ENCODE results near the gene INMT. TPM values are rescaled to one million over a fixed set of nuclear protein-coding genes. Genes with fewer than 3 reads are reported as not detected.

INMT gene
- total and polyA plus RNA-seq, 2 donors (not counting 1 experiment from before 2014, with no cell fraction given), result 0.15 TPM; not detected in 1

DNA sequence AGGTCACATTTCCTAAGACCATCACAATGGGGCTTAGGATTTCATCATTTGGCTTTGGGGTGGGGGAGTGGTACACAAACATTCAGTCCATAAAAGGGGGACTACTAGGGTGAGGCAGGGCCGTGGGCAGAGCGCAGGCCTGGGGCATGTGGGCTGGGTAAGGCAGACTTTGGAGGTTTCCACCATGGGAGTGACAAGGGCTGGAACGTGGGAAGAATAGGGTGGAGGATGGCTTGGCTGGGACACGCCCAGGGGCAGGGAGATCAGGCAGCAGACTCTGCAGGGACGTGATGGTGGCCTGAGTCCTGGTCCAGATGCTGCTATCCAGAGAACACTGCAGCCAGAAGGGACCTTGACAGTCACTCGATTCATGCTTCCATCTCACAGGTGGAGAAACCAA lies 45.0 kb upstream of the INMT start:
- ChIA-PET POLR2A (no interaction called here), CTCF (interaction anchor here (1.2 kb wide), 1 partner anchor 33 kb away, joined by 3 read pairs; no protein-coding TSS in a partner anchor)
- Histone ChIP-seq H3K4me1 (ENCODE audit: control insufficient read depth in 2 of 2, insufficient read depth in 2 of 2, low read length in 2 of 2) (no peaks in the 10 kb centered on the region), H3K4me3 (ENCODE audit: control extremely low read depth in 1 of 5, extremely low read depth in 1 of 5, insufficient read depth in 1 of 5, low read depth in 2 of 5, low read length in 4 of 5) (no peak overlapping the region), H4K20me1 (ENCODE audit: control insufficient read depth, insufficient read depth, low read length, poor library complexity, severe bottlenecking) (no peaks in the 10 kb centered on the region), H3K9me3 (ENCODE audit: control extremely low read depth in 1 of 3, control insufficient read depth in 2 of 3, insufficient read depth in 1 of 3, low read length in 2 of 3) (peaks cover 0 to 4% (median 0%) of the 10 kb centered on the region in 3 donors), H2AFZ (ENCODE audit: insufficient read depth, low read depth, low read length, poor library complexity, severe bottlenecking) (no peak overlapping the region), H3K4me2 (replicated peaks; ENCODE audit: low read depth, low read length, poor library complexity, severe bottlenecking) (no peak overlapping the region), H3K9ac (ENCODE audit: low read length) (no peak overlapping the region), H3K36me3 (replicated peaks in 1 of 2; ENCODE audit: control extremely low read depth in 1 of 2, control insufficient read depth in 1 of 2, extremely low read depth in 1 of 2, insufficient read depth in 2 of 2, low read length in 1 of 2) (no peaks in the 10 kb centered on the region), H3K27me3 (replicated peaks in 1 of 4; ENCODE audit: control extremely low read depth in 1 of 4, control insufficient read depth in 3 of 4, insufficient read depth in 4 of 4, low read length in 3 of 4) (peaks cover 0 to 2% (median 0%) of the 10 kb centered on the region in 4 experiments), H3K27ac (ENCODE audit: low read length in 2 of 2) (no peak overlapping the region), H3K79me2 (ENCODE audit: control insufficient read depth, insufficient read depth, low read length) (no peaks in the 10 kb centered on the region)
- no peak overlapping the region for H3K4me3 Mint-ChIP-seq
- peaks cover 4% of the 10 kb centered on the region for H3K27me3 Mint-ChIP-seq
- H3K9me3 Mint-ChIP-seq (ENCODE audit: insufficient read depth), result no peaks in the 10 kb centered on the region
- intact Hi-C loops (cut with micrococcal nuclease), result no loop called here
- H3K4me1 Mint-ChIP-seq, result no peaks in the 10 kb centered on the region
- DNase-seq (no peak), ATAC-seq (ENCODE audit: low read depth) (no peak)
- 75% methylated on average over 6 of the region's 6 CpGs for WGBS (ENCODE audit: insufficient coverage)
- no peak overlapping the region for H3K27ac Mint-ChIP-seq
- no peak for TF ChIP-seq EZH2 (IDR thresholded peaks at IDR 0.05; ENCODE audit: borderline replicate concordance, insufficient read depth, low read depth, low read length, poor library complexity, severe bottlenecking)
- TF ChIP-seq, protein P1, sequence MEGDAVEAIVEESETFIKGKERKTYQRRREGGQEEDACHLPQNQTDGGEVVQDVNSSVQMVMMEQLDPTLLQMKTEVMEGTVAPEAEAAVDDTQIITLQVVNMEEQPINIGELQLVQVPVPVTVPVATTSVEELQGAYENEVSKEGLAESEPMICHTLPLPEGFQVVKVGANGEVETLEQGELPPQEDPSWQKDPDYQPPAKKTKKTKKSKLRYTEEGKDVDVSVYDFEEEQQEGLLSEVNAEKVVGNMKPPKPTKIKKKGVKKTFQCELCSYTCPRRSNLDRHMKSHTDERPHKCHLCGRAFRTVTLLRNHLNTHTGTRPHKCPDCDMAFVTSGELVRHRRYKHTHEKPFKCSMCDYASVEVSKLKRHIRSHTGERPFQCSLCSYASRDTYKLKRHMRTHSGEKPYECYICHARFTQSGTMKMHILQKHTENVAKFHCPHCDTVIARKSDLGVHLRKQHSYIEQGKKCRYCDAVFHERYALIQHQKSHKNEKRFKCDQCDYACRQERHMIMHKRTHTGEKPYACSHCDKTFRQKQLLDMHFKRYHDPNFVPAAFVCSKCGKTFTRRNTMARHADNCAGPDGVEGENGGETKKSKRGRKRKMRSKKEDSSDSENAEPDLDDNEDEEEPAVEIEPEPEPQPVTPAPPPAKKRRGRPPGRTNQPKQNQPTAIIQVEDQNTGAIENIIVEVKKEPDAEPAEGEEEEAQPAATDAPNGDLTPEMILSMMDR (IDR thresholded peaks at IDR 0.05), result no peak

DNA sequence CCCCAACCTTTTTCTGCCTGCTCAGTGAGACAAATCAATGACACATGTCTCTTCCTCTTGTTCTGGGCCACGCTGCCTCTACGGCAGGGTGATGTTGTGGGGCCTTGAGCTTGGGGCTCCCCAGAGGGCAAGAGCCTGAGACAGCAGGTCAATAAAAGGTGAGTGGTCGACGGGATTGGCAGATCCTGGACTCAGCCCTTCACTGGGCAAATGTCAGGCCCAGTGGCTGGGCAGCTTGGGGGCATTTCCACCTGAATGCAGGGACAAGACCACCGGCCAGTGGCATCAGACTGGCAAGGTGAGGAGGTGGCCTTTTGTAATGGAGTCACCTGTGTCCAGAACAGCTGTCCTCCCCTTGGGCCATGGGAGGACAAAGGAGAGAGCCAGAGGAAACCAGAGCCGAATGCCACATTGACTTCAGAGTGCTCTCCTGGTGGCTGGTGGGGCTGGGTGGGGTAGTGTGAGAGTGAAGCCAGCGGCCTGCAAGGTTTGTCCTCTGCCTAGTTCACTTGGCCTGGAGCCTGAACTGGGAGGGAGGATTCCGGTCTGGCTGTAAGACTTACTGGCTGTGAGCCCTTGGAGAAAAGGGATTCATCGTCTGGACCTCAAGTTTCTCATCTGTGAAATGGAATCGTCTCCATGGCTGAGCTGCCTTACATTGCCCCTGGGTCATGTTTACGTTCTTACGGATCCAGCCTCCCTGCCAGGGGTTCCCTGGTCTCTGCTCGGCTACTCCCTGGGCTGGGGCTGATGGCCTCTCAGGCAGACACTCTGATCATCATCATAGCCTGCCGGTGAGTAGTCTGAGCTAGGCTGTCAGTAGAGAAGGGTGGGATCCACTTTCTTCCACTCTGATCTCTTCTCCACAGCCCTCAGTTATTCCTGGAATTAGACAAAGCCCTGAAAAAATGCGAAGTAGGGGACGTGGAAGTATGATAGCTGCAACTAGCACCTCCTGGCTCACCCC lies 44.3 kb upstream of the INMT start:
- Mint-ChIP-seq H3K27me3 (peaks cover 4% of the 10 kb centered on the region), H3K4me1 (no peaks in the 10 kb centered on the region), H3K4me3 (no peak overlapping the region), H3K9me3 (ENCODE audit: insufficient read depth) (no peaks in the 10 kb centered on the region), H3K27ac (no peak overlapping the region)
- Histone ChIP-seq H4K20me1 (ENCODE audit: control insufficient read depth, insufficient read depth, low read length, poor library complexity, severe bottlenecking) (no peaks in the 10 kb centered on the region), H3K9me3 (ENCODE audit: control extremely low read depth in 1 of 3, control insufficient read depth in 2 of 3, insufficient read depth in 1 of 3, low read length in 2 of 3) (peaks cover 0 to 4% (median 0%) of the 10 kb centered on the region in 3 donors), H3K4me1 (ENCODE audit: control insufficient read depth in 2 of 2, insufficient read depth in 2 of 2, low read length in 2 of 2) (no peaks in the 10 kb centered on the region), H2AFZ (ENCODE audit: insufficient read depth, low read depth, low read length, poor library complexity, severe bottlenecking) (no peak overlapping the region), H3K4me2 (replicated peaks; ENCODE audit: low read depth, low read length, poor library complexity, severe bottlenecking) (no peak overlapping the region), H3K79me2 (ENCODE audit: control insufficient read depth, insufficient read depth, low read length) (no peaks in the 10 kb centered on the region), H3K36me3 (replicated peaks in 1 of 2; ENCODE audit: control extremely low read depth in 1 of 2, control insufficient read depth in 1 of 2, extremely low read depth in 1 of 2, insufficient read depth in 2 of 2, low read length in 1 of 2) (no peaks in the 10 kb centered on the region), H3K9ac (ENCODE audit: low read length) (no peak overlapping the region), H3K27me3 (replicated peaks in 1 of 4; ENCODE audit: control extremely low read depth in 1 of 4, control insufficient read depth in 3 of 4, insufficient read depth in 4 of 4, low read length in 3 of 4) (peaks cover 0 to under 1% (median 0%) of the 10 kb centered on the region in 4 experiments), H3K4me3 (ENCODE audit: control extremely low read depth in 1 of 5, extremely low read depth in 1 of 5, insufficient read depth in 1 of 5, low read depth in 2 of 5, low read length in 4 of 5) (no peak overlapping the region), H3K27ac (ENCODE audit: low read length in 2 of 2) (no peak overlapping the region)
- ChIA-PET POLR2A (no interaction called here), CTCF (interaction anchor here (1.0 to 1.2 kb wide), 2 partner anchors 32 kb away, joined by 3 read pairs; no protein-coding TSS in a partner anchor)
- no peak for TF ChIP-seq EZH2 (IDR thresholded peaks at IDR 0.05; ENCODE audit: borderline replicate concordance, insufficient read depth, low read depth, low read length, poor library complexity, severe bottlenecking)
- TF ChIP-seq, protein P1 (IDR thresholded peaks at IDR 0.05), result no peak
- ATAC-seq (ENCODE audit: low read depth) (no peak), DNase-seq (no peak)
- WGBS (ENCODE audit: insufficient coverage), result 86% methylated on average over 13 of the region's 16 CpGs
- intact Hi-C loops (cut with micrococcal nuclease), result no loop called here
